AG08395 (cell line): ENCODE data around the gene VTI1A.
"Not testable (repeated sequence)": the region's sequence is repeated elsewhere in the genome, so short reads cannot be mapped to it uniquely, and the experiment has no call there.

Experiments used
- DNase-seq: peaks from one replicate; pipeline ENCODE4 v3.0.0; 2012; ENCODE audit warnings: mixed read lengths, low spot score

VTI1A gene

DNA sequence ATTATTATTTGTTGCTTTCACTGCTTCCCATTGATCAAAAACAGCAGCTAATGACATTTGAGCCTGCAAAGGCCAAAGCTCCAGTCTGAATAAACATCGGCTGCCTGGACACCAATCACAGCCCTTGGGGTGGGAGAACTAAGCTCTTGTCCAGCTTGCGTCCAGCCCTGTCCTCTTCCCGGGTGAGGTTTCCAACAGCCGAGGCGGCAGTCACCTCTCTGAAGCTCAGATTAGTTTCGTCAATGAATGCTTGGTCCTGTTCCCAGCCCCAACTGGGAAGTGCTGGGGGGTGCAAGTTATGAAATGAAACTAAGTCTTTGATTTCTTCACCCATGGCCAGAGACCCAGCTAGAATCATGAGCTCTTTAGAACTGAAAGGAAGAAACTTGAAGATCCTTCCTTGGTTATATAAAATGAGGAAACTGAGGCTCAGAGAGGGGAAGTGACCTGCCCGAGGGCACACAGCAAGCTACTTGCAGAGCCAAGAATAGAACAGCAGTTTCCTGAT, 389.0 kb downstream of the VTI1A start:
- DNase-seq = peak; percentile 4

DNA sequence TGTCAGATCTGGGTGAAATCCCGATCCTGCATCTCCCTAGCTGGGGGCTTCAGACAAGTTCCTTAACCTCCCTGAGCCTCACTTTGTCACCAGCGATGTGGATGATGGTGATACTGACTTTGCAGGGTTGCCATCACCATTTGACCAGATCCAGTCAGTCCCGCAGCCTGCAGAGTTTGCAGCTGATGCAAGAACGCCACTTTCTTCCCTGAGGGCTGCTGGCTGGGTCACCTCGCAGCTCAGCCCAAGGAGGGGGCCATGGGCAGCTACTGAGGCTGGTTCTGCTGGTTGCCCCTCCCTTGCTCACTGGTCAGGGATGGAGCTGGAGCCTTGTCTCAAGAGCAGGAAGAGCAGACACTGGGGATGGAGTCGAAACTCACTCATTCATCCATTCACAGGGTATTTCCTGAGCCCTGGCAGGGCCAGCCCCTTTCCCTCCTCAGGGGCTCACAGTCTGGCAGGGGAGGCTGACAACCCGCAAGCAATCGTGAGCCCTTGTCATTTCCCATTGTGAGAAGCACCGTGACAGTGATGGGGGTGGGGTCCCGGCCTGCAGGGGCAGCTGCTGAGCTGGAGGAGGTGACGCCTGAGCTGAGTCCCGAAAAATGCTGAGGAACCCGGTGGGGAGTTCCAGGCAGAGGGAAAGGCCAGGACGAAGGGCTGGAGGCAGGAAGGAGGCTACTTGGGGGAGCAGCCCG, 391.9 kb downstream of the VTI1A start:
- DNase-seq = no peak

DNA sequence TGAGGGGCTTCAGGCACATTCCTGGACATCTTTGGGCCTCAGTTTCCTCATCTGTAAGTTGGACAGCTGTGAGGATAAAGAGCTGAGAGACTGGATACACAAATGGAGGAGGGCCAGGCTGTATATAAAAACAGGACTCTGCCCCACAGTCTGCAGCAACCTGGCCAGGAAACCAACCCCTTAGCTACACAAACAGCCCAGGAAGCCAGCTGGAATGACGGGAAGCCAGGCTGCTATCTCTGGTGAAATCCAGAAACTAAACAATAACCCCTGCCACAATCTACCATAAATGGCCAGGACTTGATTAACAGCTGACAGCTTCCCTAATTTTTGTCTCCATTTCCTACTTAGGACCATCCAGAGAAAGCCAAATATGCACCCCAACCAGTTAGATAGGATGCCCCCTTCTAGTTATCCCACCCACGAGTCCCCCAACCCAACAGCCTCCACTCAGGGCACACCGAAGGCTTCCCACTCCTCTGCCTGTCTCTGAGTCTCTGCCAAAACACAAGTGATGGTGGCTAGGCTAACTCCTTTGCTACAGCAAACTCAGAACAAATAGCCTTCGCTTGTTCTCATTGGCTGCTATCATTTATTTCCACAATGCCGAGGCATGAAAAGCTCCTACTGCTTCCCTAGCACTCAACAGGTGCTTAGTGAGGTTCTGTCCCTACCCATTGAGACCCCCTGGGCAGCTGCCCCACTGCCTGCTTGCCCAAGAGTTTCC, 393.1 kb downstream of the VTI1A start:
- no peak for DNase-seq

DNA sequence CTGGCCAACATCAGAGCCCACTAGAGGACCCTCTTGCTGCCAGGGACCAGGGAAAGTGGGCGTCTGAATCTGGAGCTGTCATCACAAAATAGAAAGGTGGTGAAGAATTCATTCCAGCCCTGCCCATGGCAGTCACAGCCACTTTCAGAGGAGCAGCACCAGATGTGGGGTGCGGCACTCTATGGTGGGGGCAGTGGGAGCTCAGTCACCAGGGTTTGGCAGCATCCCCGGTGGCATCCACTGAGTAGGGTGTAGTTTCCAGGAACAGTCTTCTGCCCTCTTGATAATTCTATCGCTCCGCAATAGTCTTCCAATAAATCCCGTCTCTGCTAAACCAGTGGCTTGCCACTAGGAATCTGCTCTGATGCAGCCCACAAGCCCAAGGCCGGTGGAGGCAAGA, 394.5 kb downstream of the VTI1A start:
- no peak for DNase-seq

DNA sequence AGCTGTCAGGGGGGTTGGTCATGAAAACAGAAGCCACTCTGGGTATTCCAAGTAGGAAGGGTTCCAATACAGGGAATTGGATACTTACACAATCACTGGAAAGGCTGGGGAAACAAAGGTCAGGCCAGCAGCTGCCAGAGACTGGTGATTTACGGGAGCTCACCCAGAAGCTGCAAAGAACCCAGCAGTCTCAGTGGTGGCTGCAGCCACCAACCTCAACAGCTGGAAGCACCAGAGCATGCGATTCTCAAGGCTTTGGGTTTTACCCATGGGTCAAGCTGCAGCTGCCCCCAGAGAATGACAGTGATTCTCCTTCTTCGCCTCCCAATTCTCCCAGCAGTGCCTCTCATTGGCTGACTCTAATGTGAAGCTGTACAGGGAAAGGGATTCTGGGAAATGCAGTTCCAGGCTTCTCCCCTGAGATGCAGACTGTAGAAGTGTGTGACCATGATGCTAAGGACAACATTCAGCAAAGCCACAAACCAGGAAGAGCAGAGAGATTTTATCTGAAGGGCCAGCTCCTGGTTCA, 395.9 kb downstream of the VTI1A start:
- no peak for DNase-seq

DNA sequence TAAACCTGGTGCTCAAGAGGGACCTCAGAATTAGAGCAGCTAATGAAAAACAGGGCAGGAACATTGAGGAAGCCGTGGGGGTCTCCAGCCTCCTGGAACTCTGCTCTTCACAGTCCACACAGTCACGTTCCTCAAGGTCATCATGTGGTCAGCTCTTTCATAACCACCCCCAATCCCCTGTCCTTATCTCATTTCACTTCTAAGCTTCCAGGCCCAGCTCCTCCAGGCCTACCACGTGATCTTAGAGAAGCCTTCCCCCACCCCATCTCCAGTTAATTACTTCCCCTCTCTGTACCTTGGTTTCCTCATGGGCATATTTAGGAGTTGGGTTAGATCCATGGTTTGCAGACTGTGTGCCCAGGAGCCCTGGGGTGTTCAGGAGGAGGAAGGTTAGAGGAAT, 396.6 kb downstream of the VTI1A start:
- no peak for DNase-seq

DNA sequence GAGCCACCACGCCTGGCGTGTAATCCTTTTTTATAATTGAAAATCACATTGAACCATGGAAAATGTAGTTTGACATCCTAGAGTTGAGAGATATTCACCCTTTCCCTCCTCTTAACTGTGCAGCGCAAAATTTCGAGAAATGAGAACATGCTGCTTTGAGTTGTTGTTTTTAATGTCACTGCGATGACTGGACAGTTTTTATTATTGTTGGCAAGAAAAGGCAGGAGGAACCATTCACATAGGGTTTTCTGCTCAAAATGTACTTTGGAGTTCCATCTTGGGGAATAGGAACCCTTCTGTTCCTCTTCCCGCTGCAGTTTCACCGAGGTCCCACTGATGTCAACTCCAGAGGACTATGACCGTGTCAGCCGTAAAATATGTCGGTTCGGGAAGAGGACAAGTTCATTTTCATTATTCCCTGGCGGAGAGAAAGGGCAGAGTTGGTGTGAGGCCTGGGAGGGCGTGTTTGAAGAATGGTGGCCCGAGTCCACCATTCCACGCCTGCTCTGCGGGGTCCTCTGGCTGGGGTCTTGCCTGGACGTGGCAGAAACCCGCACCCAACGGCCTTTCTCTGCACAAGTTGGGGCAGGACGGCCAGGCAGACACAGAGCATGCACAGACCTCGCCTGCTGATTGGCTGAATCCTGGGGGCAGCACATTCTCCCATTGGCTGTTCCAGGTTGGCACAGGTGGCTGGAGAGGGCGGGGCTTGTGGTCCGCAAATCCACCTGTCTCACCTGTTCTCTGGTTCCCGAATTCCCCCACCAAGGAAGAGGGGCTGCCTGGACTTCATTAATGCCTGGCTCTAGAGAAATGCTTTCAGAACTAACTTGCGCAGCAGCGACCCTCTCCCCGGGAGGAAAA, 397.9 kb downstream of the VTI1A start:
- DNase-seq = no peak

DNA sequence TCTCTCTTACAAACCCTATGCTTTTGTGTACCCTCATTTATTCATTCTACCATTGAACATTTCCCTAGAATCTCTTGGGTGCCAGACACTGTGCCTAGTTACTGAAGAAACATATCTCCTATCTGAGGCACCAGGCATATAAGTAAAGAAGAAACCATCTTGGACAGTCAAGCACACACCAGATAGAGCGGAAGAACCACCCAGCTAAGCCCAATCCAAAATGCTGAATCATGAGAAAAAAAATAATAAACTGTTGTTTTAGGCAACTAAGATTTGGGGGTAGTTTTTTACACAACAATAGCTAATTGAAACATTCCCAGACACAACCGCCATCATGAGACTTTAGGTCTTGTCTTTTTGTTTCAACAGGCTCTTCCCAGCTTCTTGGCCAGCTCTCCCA, 400.8 kb downstream of the VTI1A start:
- no peak for DNase-seq

DNA sequence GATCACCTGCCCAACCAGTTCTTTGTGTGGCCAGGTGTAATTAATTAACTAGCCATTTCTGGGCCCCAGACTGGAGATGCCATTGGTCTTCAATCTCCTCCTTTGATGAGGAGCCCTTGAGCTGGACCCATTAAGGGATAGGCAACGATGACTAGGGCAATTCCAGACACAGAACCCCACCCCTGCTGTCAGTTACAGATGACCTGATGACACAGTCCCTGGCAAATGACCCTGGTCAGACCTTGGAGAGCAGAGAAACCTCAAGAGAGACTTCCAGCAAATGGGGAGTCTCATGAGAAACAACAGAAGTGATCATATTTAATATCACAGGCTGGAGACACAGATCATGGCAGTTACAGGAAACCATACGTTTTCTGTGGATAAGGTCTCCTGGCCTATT, 401.2 kb downstream of the VTI1A start:
- DNase-seq = no peak

DNA sequence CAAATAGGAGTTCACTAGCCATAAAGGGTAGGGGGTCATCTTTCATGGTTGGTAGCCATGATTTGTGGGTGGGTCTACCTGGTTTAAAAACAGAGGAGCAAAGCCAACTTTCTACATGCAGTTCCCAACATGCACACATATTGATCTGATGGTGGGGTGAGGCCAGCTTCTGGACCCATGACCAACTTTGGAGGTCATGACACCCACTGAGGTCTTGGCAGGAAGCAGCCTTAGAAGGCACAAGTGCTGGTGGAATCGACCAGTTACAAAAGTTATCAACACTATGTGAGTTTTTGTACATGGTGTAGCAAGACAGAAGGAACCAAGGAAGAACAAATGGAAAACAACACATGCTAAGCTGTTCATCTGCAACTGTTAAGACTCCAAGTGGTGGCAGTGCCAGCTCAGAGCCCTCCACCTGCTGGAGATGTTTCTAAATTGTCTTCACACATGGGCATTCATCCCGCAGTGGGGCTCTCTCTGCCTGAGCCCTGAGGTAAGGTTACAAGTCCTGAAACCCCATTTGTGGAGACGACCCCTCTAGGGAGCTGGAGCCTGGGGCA, 401.9 kb downstream of the VTI1A start:
- DNase-seq = no peak

DNA sequence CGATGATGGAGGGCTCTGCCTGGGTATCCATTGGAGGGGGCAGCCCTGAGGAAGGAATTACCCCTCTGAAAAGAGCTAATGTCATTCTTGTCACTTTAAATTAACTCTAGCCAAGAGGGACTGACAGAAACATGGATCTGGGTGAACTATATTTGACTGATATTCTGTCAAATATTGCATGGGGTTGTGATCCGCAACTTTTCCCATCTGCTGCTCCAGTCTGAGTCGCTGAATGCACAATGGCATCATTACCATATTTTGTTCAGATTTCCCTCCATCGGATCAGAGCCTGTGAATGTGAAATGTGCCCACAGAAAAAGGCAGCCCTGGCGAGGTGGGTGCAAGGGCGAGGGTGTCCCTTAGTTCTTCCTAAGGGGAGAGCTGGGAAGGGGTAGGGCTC, 402.5 kb downstream of the VTI1A start:
- DNase-seq = no peak

DNA sequence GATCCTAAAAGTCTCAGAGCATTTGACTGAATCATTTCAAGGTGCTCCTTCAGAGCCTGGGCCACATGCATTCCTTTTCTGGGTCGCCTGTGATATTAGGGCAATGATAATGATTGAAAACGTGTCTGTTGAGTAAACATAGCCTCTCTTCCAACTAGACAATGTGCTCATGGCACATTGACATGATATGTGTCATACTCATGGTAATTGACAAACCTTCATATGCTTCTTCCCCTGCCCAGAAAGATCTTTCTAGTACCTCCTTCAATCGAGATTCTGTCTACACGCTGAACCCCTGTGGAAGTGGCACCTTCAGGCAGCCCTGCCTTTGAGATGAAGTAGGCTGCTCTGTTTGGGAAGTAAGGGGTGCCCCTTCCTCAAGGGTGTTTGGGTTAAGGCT, 404.2 kb downstream of the VTI1A start:
- DNase-seq = no peak

DNA sequence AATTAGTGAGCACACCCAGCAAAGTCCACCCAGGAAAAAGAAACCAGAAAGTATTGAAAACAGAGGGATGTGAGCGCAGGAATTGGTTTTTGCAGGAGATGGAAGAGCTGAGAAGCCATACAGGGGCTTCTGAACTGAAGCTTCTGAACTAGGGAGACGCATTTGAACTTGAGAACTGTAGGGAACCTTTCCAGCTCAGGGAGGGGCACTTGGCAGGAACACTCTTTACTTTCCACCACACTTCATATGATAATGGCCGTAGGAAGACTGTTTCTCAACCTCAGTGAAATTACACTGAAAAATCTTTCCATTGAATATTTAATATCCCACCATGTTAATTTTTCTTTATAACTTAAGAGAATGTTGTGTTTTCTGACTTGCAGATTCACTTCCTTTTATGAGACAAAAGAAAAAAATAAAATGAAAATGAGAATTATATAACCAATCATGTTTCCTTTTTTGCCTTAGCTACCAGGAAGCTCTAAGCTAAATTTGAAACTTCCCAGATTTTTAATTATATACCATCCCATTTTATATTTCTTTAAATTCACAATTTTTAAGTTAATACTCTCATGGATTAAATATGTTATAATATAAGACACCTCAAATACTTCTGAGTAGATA, 404.7 kb downstream of the VTI1A start:
- no peak for DNase-seq

DNA sequence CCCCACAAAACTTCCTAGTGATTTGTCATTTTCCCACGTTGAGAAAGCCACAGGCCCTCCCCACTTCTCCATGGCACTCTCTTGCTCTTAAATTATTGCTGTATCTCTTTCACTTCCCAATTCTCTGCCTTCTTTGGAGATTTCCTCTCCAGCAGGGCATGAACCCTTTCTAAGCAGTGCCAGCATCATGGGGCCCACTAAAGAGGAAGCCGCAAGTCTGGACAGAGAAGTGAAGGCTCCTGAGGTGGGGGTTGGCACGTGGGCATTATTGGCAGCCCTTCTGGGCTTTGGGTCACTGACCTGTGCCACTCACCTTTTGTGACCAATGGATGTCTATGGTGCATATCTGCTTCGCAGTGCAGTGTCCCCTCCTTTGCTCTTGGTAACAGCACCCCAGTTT, 405.3 kb downstream of the VTI1A start:
- DNase-seq = no peak

DNA sequence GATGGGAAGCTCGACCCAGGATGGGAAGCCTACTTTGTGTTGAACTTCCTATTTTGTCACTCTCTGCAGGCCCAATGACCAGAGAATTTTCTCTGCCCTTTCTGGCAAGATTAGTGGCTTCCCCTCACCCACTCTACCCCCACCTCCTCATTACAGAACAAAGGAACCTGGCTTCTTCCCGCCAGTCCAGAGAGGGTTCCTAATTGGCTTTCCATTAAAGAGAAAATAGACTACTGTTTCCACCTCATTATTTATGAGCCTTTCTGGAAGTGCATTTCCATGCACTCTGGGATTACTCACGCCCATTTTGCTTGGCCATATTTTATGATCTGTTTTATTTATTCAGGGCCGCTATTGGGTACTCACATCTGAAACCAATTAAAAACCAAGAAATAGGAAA, 408.1 kb downstream of the VTI1A start:
- no peak for DNase-seq

DNA sequence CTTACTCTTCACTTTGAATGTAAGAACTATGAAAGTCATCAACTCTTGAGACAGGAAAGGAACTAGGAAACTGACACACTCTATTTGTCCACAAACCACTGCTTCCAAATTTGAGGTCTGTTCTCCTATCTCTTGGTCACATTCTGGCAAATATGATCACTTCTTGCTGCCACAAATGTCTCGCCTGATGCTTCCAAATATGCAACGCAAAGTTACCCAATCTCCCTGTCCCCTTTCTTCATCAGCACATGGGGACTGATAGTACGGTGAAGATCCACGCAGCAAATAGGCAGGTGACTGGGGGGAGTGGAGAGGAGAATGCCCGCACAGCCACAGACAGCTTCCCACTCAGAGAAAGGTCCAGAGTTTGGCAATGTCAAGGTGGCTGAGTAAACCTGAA, 410.5 kb downstream of the VTI1A start:
- DNase-seq = no peak

DNA sequence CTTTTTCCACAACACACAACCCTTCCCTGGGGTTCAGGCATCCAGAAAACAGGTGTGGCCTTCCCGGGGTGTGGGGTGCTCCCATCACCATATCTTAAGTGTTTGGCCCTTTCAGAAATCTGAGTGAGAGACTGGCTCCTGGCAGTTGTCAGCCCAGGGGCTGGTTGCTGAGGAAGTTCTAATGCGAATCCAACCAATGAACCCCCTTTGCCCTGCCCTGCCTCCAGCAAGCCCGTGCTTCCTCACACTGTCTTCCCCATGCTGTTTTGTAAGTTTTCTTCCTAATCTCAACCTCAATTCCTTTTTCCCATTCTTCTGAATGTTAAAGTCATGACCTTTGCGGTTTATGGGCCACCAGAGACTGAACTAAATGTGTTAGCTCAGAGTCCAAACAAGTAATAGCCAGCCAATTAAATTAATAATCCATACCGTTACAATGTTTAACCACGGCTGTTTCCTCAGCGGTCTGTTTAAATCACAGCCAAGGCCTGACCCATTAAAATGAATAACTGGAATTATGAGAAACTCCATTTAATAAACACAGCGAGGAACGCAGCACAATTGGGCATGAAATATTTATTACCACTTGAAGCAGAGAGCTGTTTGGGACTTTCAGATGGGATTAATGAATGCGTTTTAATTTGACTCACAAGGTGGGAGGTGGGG, 412.1 kb downstream of the VTI1A start:
- no peak for DNase-seq

DNA sequence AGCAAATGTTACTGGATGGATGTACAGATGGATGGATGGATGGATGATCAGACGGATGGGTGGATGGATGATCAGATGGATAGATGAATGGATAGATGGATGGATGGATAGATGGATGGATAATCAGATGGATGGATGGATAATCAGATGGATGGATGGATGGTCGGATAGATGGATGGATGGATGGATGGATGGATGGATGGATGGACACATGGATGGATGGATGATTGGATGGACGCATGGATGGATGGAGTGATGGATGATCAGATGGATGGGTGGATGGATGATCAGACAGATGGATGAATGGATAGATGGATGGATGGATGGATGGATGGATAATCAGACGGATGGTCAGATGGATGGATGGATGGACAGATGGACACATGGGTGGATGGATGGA, 412.8 kb downstream of the VTI1A start:
- no peak for DNase-seq

DNA sequence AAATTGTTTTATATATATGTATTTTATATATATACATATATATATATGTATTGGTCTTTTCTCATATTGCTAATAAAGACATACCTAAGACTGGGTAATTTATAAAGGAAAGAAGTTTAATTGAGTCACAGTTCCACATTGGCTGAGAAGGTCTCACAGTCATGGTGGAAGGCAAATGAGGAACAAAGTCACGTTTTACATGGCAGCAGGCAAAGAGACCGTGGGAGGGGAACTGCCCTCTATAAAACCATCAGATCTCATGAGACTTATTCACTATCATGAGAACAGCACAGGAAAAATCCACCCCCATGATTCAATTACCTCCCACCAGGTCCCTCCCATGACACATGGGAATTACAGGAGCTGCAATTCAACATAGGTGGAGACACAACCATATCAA, 416.4 kb downstream of the VTI1A start:
- DNase-seq = not testable (repeated sequence)
